GM19455 (cell line): Measurements from ENCODE around the gene PRX.
"Not testable (repeated sequence)": the region's sequence is repeated elsewhere in the genome, so short reads cannot be mapped to it uniquely, and the experiment has no call there.

Source experiments
- ATAC-seq: cut with Tn5 transposase; IDR thresholded peaks from one replicate; pipeline ENCODE4 v1.9.1; 2021; ENCODE audit not compliant: unreplicated experiment

PRX gene

DNA sequence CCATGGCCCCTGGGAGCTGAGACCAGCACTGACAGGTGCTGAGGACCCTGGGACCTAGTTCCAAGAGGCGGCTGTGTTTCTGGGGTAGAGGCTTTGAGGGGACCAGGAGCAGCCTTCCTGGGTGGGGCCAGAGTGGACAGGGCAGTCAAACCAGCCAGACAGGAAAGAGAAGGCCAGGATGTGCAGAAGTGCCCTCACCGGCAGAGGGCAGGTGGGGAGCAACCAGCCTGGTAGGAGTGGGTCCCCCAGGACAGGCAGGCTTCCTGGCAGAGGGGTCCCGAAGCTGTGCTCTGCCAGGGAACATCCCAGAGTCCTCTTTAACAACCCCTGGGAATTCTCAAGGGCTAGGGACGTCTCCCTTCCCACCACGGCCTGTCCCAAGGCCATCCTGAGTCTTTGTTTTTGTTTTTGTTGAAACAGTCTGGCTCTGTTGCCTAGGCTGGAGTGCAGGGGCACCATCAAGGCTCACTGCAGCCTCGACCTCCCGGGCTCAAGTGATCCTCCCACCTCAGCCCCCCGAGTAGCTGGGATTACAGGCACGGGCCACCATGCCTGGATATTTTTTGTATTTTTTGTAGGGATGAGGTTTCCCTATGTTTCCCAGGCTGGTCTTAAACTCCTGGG lies 20.2 kb downstream of the PRX start:
- ATAC-seq: no peak

DNA sequence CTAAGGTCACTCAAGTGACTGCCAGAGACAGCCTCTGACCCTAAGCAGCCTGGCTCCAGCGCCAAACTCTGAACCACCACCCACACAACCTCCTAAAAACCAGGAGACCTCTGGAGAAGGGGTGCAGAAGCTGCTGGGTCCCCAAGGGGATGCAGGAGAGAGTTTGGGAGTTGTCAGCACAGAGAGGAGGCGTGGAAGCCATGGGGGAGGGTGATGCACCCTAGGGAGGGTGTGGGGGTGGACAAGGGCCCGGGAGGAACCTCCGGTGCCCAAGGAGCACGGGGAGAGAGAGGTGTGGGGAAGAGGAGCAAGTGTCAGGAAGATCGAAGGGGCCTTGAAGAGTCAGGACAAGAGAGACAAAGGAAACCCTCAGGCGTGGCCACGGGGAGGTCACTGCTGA lies 21.1 kb downstream of the PRX start:
- ATAC-seq: no peak

GRCh38 chr19:40390084-40390742 lies 23.0 kb downstream of the PRX start, which contains the start of gene HIPK4:
Gene HIPK4, minus strand, starts transcription at chr19:40390181. Its CDS starts 279 bp downstream, at chr19:40389902.
- no peak for ATAC-seq

GRCh38 chr19:40389404-40390083 lies 23.6 kb downstream of the PRX start:
- no peak for ATAC-seq

- no peak for ATAC-seq
Observed at GRCh38 chr19:40388481-40388880, 24.7 kb downstream of the PRX start.

- no peak for ATAC-seq
Observed at GRCh38 chr19:40387155-40387554, 26.0 kb downstream of the PRX start.

DNA sequence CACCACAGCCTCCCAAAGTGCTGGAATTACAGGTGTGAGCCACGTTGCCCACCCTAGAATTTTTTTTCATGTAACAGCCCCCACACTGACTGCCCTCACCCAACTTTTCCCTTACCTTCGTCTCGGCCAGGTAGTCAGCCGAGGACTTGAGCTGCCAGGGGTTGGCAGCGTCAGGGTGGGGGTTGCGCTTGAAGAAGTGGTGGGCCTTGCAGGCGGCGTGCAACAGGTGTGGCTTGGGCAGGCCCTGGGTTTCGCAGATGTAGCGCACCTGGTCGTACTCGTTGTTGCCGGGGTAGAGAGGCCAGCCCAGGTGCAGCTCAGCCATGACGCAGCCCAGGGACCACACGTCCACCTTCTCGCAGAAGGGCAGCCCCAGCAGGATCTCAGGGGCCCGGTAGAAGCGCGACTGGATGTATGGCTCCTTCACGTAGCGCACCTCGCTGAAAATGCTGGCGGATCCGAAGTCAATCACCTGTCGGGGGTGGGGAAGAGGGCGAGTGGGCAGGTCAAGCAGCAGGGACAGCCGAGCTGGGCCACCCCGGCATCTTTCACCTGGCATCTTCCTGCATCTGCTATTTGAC lies 29.4 kb downstream of the PRX start:
- ATAC-seq: no peak

- ATAC-seq: no peak
Observed at GRCh38 chr19:40381321-40381720, 31.9 kb downstream of the PRX start.

- ATAC-seq: no peak
Observed at GRCh38 chr19:40380199-40381037, 32.8 kb downstream of the PRX start.

GRCh38 chr19:40379446-40380198 lies 33.6 kb downstream of the PRX start:
- ATAC-seq: no peak

DNA sequence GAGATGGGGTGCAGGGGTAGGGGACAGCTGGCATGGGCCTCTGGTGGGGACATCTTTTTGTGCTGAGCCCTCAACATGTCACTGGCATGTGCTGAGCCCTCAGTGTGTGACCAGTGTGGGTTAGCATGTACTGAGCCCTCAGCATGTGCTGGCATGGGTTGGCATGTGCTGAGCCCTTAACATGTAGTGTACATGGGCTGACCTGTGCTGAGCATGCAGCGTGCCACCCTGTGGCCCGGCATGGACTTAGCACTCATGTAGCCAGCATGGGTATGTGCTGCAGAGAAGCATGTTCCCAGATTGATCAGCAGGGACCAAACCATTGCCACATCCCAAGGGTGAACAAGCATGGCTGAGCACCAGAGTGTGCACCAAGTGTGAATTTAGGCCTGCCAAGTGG lies 34.7 kb downstream of the PRX start:
- ATAC-seq: no peak

DNA sequence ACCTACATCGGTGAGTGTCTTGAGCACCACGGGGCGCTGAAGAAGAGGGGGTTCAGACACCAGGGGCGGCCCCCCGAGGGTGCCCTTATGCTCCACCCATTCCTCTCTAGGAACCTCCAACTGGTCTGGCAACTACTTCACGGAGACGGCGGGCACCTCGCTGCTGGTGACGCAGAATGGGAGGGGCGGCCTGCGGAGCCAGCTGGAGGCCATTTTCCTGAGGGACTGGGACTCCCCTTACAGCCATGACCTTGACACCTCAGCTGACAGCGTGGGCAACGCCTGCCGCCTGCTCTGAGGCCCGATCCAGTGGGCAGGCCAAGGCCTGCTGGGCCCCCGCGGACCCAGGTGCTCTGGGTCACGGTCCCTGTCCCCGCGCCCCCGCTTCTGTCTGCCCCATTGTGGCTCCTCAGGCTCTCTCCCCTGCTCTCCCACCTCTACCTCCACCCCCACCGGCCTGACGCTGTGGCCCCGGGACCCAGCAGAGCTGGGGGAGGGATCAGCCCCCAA lies 35.2 kb downstream of the PRX start:
- no peak for ATAC-seq

GRCh38 chr19:40376286-40376862 lies 36.8 kb downstream of the PRX start:
- no peak for ATAC-seq

- ATAC-seq: no peak
Observed at GRCh38 chr19:40374084-40374483, 39.1 kb downstream of the PRX start.

DNA sequence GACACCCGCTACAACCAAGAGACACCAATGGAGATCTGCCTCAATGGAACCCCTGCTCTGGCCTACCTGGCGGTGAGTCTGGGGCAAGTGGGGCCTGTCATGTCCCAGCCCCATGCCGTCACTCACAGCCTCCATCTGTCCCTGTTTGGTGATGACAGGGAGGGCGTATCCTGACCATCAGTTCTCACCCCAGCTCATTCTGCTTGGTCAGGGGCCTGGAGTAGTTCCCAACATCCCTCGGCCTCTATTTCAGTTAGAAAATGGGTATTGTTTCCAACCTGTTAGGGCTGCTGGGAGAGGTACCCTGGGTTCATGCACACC lies 41.4 kb downstream of the PRX start:
- ATAC-seq: no peak

DNA sequence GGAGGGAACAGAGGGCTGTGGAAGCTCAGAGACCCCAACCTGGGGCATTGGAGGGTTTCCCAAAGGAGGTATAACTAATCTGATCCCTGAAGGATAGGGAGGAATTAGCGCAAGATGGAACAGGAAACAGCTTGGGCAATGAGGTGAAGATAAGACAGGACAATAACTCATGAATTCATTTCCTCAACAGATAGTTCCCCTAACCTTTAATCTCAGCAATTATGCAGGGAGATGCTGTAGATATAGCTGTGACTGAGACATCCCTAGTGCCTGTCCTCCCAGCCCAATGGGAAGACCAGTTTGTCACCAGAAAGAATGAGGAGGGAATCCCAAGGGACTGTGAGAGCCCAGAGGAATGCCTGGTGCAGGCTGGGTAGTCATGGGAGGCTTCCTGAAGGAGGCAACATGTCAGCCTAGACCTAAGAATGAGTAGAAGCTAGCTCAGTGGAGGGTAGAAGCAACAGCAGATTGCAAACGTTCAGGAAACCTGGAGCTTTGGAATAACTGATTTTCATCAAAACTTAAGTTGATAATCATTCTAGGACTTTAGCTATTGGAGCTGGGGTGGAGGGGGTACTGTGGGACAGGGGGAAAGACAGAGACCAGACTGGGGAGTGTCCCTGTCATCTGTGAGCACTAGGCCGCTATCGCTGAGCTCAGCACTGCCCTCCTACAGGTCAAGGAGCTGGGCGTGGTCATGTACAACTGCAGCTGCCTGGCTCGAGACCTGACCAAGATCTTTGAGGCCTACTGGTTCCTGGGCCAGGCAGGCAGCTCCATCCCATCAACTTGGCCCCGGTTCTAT lies 42.0 kb downstream of the PRX start:
- ATAC-seq: no peak

DNA sequence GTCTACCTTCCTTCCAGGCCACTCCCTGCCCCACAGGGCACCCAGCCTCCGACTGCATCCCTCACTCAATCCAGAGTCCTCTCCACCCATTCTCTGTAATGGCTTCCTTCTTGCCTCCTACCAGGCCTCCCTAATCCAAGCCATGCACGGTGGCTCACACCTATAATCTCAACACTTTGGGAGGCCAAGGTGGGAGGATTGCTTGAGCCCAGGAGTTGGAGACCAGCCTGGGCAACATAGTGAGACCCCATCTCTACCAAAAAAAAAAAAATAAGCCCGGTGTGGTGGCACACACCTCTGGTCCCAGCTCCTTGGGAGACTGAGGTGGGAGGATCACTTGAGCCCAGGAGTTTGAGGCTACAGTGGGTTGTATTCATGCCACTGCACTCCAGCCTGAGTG lies 42.9 kb downstream of the PRX start:
- ATAC-seq: not testable (repeated sequence)

- no peak for ATAC-seq
Observed at GRCh38 chr19:40369797-40370196, 43.4 kb downstream of the PRX start.
